ENCODE data around the gene DEFB121.
"Not testable (repeated sequence)": the region's sequence is repeated elsewhere in the genome, so short reads cannot be mapped to it uniquely, and the experiment has no call there.

The DEFB121 gene, protein sequence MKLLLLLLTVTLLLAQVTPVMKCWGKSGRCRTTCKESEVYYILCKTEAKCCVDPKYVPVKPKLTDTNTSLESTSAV

DNA sequence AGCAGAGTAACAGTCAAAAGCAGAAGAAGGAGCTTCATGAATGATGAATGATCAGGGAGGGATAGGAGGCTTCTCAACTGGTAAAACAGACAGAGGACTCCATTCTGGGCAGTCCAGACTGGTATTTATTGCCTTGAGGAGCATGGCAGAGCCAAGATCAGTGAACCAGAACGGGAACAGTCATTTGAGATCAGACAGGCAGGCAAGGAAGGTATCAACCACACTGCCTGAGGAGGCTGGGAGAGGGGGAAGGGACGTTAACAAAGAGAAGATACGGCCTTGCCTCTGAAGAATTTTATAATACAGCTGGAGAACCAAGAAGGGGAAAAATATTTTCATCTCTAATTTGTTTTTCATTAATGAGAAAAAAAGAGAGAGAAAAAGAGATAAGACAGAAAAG is at the start of gene DEFB121:
TSS of gene DEFB121 (minus strand) at position 101 of the 400 bp plus-strand sequence. CDS start at position 38, 63 bp downstream.
- no peak for DNase-seq

GRCh38 chr20:31454361-31454760 is 48.3 kb upstream of the DEFB121 start:
- no peak for DNase-seq

GRCh38 chr20:31452575-31452974 is 46.6 kb upstream of the DEFB121 start:
- DNase-seq, result no peak

- DNase-seq, result no peak
Observed at GRCh38 chr20:31449511-31450414, 43.7 kb upstream of the DEFB121 start.

GRCh38 chr20:31446084-31446819 is 40.2 kb upstream of the DEFB121 start:
- no peak for DNase-seq

DNA sequence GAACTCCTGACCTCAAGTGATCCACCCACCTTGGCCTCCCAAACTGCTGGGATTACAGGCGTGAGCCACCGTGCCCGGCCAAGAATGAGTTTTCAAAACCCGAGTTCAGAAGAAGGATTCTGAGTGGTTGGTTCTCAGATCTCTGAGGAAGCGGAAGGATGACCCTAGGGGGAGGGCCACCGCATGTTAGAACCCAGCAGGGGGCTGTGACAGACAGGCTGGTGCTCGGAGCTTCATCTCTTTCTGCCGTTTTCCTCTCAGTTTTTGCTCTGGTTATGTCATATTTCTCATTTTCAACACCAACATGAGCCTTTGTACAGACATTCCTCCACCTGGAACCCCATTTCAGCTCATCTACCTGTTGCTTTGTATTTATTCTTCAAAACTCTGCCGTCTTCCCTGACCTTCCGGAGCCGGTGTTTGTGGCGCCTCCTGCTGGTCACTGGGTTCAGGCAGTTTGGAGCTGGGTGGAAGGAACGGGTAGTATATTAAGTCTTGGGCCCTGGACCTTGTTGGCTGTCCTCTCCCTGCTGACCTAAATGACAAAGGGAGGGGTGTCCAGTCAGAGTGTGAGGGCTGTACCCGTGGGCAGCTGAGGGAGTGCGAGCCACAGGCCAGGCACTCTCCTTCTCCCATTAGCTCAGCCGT is 34.1 kb upstream of the DEFB121 start, which contains the start of gene DEFB123:
TSS of gene DEFB123 (plus strand) at position 621 of the 648 bp plus-strand sequence. CDS start 67 bp downstream, outside the sequence.
- no peak for DNase-seq

- DNase-seq, result no peak
Observed at GRCh38 chr20:31430568-31431115, 24.6 kb upstream of the DEFB121 start.

DNA sequence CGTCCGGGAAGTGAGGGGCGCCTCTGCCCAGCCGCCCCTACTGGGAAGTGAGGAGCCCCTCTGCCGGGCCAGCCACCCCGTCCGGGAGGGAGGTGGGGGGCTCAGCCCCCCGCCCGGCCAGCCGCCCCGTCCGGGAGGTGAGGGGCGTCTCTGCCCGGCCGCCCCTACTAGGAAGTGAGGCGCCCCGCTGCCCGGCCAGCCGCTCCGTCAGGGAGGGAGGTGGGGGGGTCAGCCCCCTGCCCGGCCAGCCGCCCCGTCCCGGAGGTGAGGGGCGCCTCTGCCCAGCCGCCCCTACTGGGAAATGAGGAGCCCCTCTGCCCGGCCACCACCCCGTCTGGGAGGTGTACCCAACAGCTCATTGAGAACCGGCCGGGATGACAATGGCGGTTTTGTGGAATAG is 21.6 kb upstream of the DEFB121 start:
- DNase-seq, result not testable (repeated sequence)

- DNase-seq, result not testable (repeated sequence)
Observed at GRCh38 chr20:31426891-31427551, 21.0 kb upstream of the DEFB121 start.

- DNase-seq, result no peak
Observed at GRCh38 chr20:31425797-31426196, 19.8 kb upstream of the DEFB121 start.

DNA sequence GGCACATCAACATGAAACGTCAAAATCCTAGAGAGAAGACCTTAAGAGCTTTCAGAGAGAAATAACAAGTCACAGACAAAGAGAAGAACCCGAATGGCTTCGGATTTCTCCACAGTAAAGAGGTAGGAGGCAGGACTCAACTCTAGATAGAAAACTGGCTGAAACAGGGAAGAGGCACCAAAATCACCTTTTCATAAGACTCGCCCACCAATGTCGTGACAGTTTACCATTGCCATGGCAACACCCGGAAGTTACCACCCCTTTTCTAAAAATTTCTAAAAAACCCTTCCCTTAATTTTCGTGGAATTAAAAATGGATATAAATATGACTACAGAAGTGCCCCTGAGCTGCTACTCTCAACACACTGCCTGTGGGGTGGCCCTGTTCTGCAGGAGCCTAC is 12.3 kb upstream of the DEFB121 start:
- DNase-seq, result no peak

- DNase-seq, result no peak
Observed at GRCh38 chr20:31415653-31416052, 9.6 kb upstream of the DEFB121 start.

- no peak for DNase-seq
Observed at GRCh38 chr20:31414381-31414780, 8.4 kb upstream of the DEFB121 start.

DNA sequence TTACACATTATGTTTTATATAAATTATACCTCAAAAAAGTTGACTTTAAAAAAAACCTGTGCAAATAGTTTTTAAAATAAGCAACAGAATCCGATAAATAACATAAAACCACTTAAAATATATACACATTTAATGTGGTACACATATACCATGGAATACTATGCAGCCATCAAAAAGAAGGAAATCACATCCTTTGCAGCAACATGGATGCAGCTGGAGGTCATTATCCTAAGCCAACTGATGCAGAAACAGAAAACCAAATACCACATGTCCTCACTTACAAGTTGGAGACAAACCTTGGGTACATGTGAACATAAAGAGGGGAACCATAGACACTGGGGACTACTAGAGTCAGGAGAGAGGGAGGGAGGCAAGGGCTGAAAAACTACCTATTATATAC is 4.0 kb upstream of the DEFB121 start:
- DNase-seq, result no peak

- DNase-seq, result no peak
Observed at GRCh38 chr20:31403886-31404285, 2.1 kb downstream of the DEFB121 start.

GRCh38 chr20:31394900-31395299 is 11.1 kb downstream of the DEFB121 start:
- no peak for DNase-seq

DNA sequence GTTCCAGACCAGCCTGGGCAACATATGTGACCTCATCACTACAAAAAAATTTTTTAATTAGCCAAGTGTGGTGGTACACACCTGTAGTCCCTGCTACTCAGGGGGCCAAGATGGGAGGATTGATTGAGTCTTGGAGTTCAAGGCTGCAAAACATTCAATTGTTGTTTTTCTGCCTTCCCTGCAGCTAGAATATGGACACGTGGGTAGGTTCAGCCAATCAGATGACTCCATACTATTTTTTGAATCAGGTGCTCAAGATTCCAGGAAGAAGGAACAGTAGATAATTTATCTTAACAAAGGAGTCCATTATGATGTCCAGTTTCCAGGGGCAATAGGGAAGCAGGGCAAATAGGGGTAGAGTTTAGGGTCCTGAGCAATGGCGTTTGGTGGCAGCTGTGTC is 13.2 kb downstream of the DEFB121 start:
- no peak for DNase-seq

- DNase-seq, result no peak
Observed at GRCh38 chr20:31390490-31390889, 15.5 kb downstream of the DEFB121 start, which contains the start of gene DEFB119. TSS of gene DEFB119 (minus strand) at chr20:31390590. CDS start at chr20:31390483, 107 bp downstream.

- DNase-seq, result no peak
Observed at GRCh38 chr20:31374346-31374745, 31.7 kb downstream of the DEFB121 start.

- DNase-seq, result no peak
Observed at GRCh38 chr20:31368301-31368700, 37.7 kb downstream of the DEFB121 start, which contains the start of gene DEFB118. TSS of gene DEFB118 (plus strand) at chr20:31368601. CDS start at chr20:31368651, 50 bp downstream.

DNA sequence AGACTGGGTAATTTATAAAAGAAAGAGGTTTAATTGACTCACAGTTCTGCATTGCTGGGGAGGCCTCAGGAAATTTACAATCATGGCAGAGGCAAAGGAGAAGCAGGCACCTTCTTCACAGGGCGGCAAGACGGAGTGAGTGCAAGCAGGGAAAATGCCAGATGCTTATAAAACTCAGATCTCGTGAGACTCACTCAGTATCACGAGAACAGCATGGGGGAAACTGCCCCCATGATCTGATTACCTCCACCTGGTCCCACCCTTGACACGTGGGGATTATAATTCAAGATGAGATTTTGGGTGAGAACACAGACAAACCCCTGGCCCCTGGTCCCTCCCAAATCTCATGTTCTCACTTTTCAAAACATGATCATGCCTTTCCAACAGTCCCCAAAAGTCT is 41.7 kb downstream of the DEFB121 start:
- DNase-seq, result not testable (repeated sequence)

GRCh38 chr20:31363295-31363694 is 42.7 kb downstream of the DEFB121 start:
- DNase-seq, result no peak

Measured in CD4-positive, alpha-beta T cell treated with Interleukin-17A for 4 hours (primary cell).